HepG2 (cell line): Measurements from ENCODE around the gene ENKUR.

Experiments used
- CBX5 ChIP-seq: sonication (generic); formaldehyde crosslinking; IDR thresholded peaks from 2 replicates; pipeline ENCODE4 v1.4.0; 2020; ENCODE audit warnings: missing genetic modification reagents, borderline replicate concordance
- HOXA5 ChIP-seq: sonication (generic); formaldehyde crosslinking; IDR thresholded peaks from 2 replicates; pipeline ENCODE4 v1.4.0; 2020; ENCODE audit warnings: missing genetic modification reagents
- MXI1 ChIP-seq: IDR thresholded peaks from 3 replicates; pipeline ENCODE4 v1.6.1; 2012; ENCODE audit warnings: low read depth, low read length, inconsistent platforms, borderline replicate concordance
- MYNN ChIP-seq: sonication (generic); formaldehyde crosslinking; IDR thresholded peaks from 2 replicates; pipeline ENCODE4 v1.4.0; 2020; ENCODE audit warnings: mild to moderate bottlenecking, low read depth, missing genetic modification reagents
- PHB2 ChIP-seq: fragments of 450-650 bp; IDR thresholded peaks from 2 replicates; pipeline ENCODE4 v1.6.1; 2018; ENCODE audit not compliant: partially characterized antibody
- POLR2A ChIP-seq, 2 experiments: IDR thresholded peaks; 2 replicates each; pipeline ENCODE4 v1.6.1; 2011; ENCODE audit warnings: low read depth in 2 of 2, low read length in 2 of 2, mild to moderate bottlenecking in 1 of 2, moderate library complexity in 1 of 2; ENCODE audit not compliant: insufficient read depth in 1 of 2
- SAFB2 ChIP-seq: sonication (generic); formaldehyde crosslinking; IDR thresholded peaks from 2 replicates; pipeline ENCODE4 v1.5.1; 2020; ENCODE audit warnings: missing genetic modification reagents, low read depth, mild to moderate bottlenecking, borderline replicate concordance
- ZNF256 ChIP-seq: sonication (generic); formaldehyde crosslinking; conservative IDR thresholded peaks from 2 replicates; pipeline ENCODE4 v1.4.0; 2020; ENCODE audit warnings: missing genetic modification reagents
- ZSCAN21 ChIP-seq: sonication (generic); formaldehyde crosslinking; IDR thresholded peaks from 2 replicates; pipeline ENCODE4 v1.8.0; 2022; ENCODE audit warnings: mild to moderate bottlenecking, missing genetic modification reagents, moderate library complexity, borderline replicate concordance
- TF ChIP-seq, protein P1 (sequence below): sonication (generic); formaldehyde crosslinking; IDR thresholded peaks from 2 replicates; pipeline ENCODE4 v1.5.0; 2020; ENCODE audit warnings: missing genetic modification reagents, mild to moderate bottlenecking, borderline replicate concordance

DNA sequence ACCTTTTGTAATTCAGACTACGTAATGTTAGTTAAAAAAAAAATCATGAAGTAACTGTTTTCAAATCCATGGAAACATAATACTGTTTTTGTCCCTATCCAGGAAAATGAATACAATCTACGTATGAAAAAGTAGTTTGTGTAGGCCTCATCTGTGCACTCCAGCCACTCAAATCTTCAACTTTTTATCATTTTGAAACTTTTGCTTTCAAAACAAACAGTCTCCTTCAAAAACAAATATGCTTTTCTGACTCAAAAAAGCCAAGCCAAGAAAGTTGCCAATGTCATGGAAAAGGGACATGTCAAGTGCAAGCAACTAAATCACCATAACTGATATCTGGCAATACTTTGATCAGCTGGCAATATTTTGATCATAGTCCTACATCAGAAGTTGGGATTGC is 13.6 kb upstream of the ENKUR start:
- TF ChIP-seq SAFB2 (CRISPR knock-in tag) (no peak), ZNF256 (CRISPR knock-in tag) (no peak), ZSCAN21 (no peak), CBX5 (CRISPR knock-in tag) (no peak), MYNN (CRISPR knock-in tag) (no peak), PHB2 (no peak), POLR2A (IDR thresholded peaks at IDR 0.05; ENCODE audit: insufficient read depth in 1 of 2, low read depth in 2 of 2, low read length in 2 of 2) (no peak), HOXA5 (CRISPR knock-in tag) (no peak), MXI1 (no peak)
- TF ChIP-seq, protein P1, sequence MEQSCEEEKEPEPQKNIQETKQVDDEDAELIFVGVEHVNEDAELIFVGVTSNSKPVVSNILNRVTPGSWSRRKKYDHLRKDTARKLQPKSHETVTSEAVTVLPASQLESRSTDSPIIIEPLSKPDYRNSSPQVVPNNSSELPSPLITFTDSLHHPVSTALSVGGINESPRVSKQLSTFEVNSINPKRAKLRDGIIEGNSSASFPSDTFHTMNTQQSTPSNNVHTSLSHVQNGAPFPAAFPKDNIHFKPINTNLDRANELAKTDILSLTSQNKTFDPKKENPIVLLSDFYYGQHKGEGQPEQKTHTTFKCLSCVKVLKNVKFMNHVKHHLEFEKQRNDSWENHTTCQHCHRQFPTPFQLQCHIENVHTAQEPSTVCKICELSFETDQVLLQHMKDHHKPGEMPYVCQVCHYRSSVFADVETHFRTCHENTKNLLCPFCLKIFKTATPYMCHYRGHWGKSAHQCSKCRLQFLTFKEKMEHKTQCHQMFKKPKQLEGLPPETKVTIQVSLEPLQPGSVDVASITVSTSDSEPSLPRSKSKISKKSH (CRISPR knock-in tag): no peak
